HepG2 (cell line): ENCODE data around the gene CARMIL3. TPM values are rescaled to one million over a fixed set of nuclear protein-coding genes. Genes with fewer than 3 reads are reported as not detected.

Source experiments
- ATF2 ChIP-seq: sonication (generic); formaldehyde crosslinking; IDR thresholded peaks from 2 replicates; pipeline ENCODE4 v1.4.0; 2020; ENCODE audit warnings: missing genetic modification reagents
- CBX1 ChIP-seq: IDR thresholded peaks from one replicate; pipeline ENCODE4 v1.6.1; 2016; ENCODE audit warnings: antibody characterized with exemption, low read depth
- FOXC1 ChIP-seq: sonication (generic); formaldehyde crosslinking; IDR thresholded peaks from 2 replicates; pipeline ENCODE4 v1.8.0; 2022; ENCODE audit warnings: mild to moderate bottlenecking, missing genetic modification reagents, borderline replicate concordance
- FOXK2 ChIP-seq: fragments of 450-650 bp; IDR thresholded peaks from 2 replicates; pipeline ENCODE4 v1.6.1; 2016
- HMGXB4 ChIP-seq, 2 experiments: sonication (generic) in 1 of 2; formaldehyde crosslinking in 1 of 2; IDR thresholded peaks; 2 replicates each; pipeline versions ENCODE4 v1.4.0 to v1.6.1; 2018 to 2020; ENCODE audit warnings: missing genetic modification reagents in 2 of 2, borderline replicate concordance in 1 of 2, low read depth in 1 of 2, mild to moderate bottlenecking in 1 of 2, missing biosample characterization in 1 of 2
- MAFF ChIP-seq: IDR thresholded peaks from 2 replicates; pipeline ENCODE4 v1.6.1; 2011; ENCODE audit warnings: low read depth, low read length, improper control_type of control experiment
- MAX ChIP-seq: IDR thresholded peaks from 2 replicates; pipeline ENCODE4 v1.6.1; 2012; ENCODE audit warnings: inconsistent platforms
- NCOA2 ChIP-seq: sonication (generic); formaldehyde crosslinking; IDR thresholded peaks from 2 replicates; pipeline ENCODE4 v1.8.0; 2022; ENCODE audit warnings: inconsistent platforms
- RAD21 ChIP-seq: fragments of 450-650 bp; formaldehyde crosslinking; IDR thresholded peaks from 2 replicates; pipeline ENCODE4 v1.5.0; 2020; ENCODE audit warnings: mild to moderate bottlenecking
- RCOR2 ChIP-seq: IDR thresholded peaks from 2 replicates; pipeline ENCODE4 v1.6.1; 2016; ENCODE audit warnings: missing biosample characterization, missing genetic modification reagents
- SAP130 ChIP-seq: IDR thresholded peaks from 2 replicates; pipeline ENCODE4 v1.6.1; 2016; ENCODE audit warnings: low read depth
- SOX5 ChIP-seq: IDR thresholded peaks from 2 replicates; pipeline ENCODE4 v1.6.1; 2016; ENCODE audit warnings: borderline replicate concordance
- SRSF4 ChIP-seq: fragments of 200-400 bp; formaldehyde crosslinking; IDR thresholded peaks from one replicate; pipeline ENCODE4 v1.6.1; 2018; ENCODE audit warnings: mild to moderate bottlenecking, low read depth, low read length, moderate library complexity; ENCODE audit not compliant: poor library complexity, severe bottlenecking
- TFAP4 ChIP-seq: sonication (generic); IDR thresholded peaks from 2 replicates; pipeline ENCODE4 v1.6.1; 2016; ENCODE audit warnings: low read depth, borderline replicate concordance
- ZNF276 ChIP-seq: sonication (generic); formaldehyde crosslinking; IDR thresholded peaks from 2 replicates; pipeline ENCODE4 v1.4.0; 2020; ENCODE audit warnings: mild to moderate bottlenecking, low read depth, missing genetic modification reagents
- ZNF609 ChIP-seq: sonication (generic); formaldehyde crosslinking; IDR thresholded peaks from 2 replicates; pipeline ENCODE4 v1.4.0; 2020; ENCODE audit warnings: mild to moderate bottlenecking, missing genetic modification reagents, borderline replicate concordance
- ZNF788 ChIP-seq: sonication (generic); formaldehyde crosslinking; IDR thresholded peaks from 2 replicates; pipeline ENCODE4 v1.5.0; 2020; ENCODE audit warnings: mild to moderate bottlenecking, missing genetic modification reagents, borderline replicate concordance
- polyA plus RNA-seq, 8 experiments: library from polyadenylated mRNA; depleted of rRNA in 3 of 8; stranded (reverse) in 7 of 8; unstranded in 1 of 8; fragments of >200 nt; fragmentation: Illumina TruSeq in 4 of 8; extraction: Trizol in 4 of 8; gene quantifications; 2 replicates each; pipeline versions ENCODE4 v1.2.1 to v1.2.3, GENCODE V29; 2011 to 2016; ENCODE audit warnings: low read depth in 4 of 8, missing spikeins in 1 of 8, mixed read lengths in 1 of 8; ENCODE audit not compliant: insufficient read depth in 1 of 8
- total RNA-seq, 5 experiments: library from RNA; depleted of rRNA; stranded (reverse); fragments of >200 nt; fragmentation: Illumina TruSeq; extraction: Trizol; gene quantifications; 2 replicates each; pipeline ENCODE4 v1.2.3, GENCODE V29; 2016; ENCODE audit warnings: low read depth in 1 of 5

CARMIL3 gene
- total and polyA plus RNA-seq, 2 of the 13 experiments (the other 11 are each of a cell fraction or from before 2014, with no cell fraction given): 0.27 to 0.55 TPM

GRCh38 chr14:24032727-24033418 is 18.9 kb upstream of the CARMIL3 start (continued):
- no peak for TF ChIP-seq FOXK2
- no peak for TF ChIP-seq RAD21
- peak; percentile 61 for TF ChIP-seq SOX5 (CRISPR knock-in tag)
- TF ChIP-seq ZNF609 (CRISPR knock-in tag): no peak
- peak; percentile 69 for TF ChIP-seq NCOA2 (CRISPR knock-in tag)
- peak; percentile 45; the same call in 1 of the 2 replicates for TF ChIP-seq ATF2 (CRISPR knock-in tag)
- TF ChIP-seq SAP130 (CRISPR knock-in tag): peak; percentile 89
- TF ChIP-seq SRSF4: no peak
- peak; percentile 91 for TF ChIP-seq MAFF
- peak; percentile 11; the same call in 1 of the 2 replicates for TF ChIP-seq TFAP4
- peak; percentile 46 for TF ChIP-seq MAX
- 0 out of 2 replicates have a peak, but pooled peaks have one; percentile 48 for TF ChIP-seq FOXC1 (CRISPR knock-in tag)
- TF ChIP-seq CBX1: no peak
- TF ChIP-seq ZNF276 (CRISPR knock-in tag): no peak
- TF ChIP-seq ZNF788: peak; percentile 66; the same call in 1 of the 2 replicates
- peak in 1 of 2 experiments; percentile 49; a peak in 1 of 4 replicates for TF ChIP-seq HMGXB4 (CRISPR knock-in tag; IDR thresholded peaks at IDR 0.05; ENCODE audit: borderline replicate concordance in 1 of 2, low read depth in 1 of 2)
- TF ChIP-seq RCOR2 (CRISPR knock-in tag): peak; percentile 95
